Measurements from ENCODE around the gene MRPL53.

GRCh38 chr2:74471332-74472065 lies 981 bp downstream of the MRPL53 start:
- no peak for TF ChIP-seq POLR2AphosphoS5 (IDR thresholded peaks at IDR 0.05)
- TF ChIP-seq CTCF (IDR thresholded peaks at IDR 0.05) = no peak
